LHCN-M2 (cell line): Measurements from ENCODE around the gene FIGLA. TPM values are rescaled to one million over a fixed set of nuclear protein-coding genes. Genes with fewer than 3 reads are reported as not detected.
"Not testable (repeated sequence)": the region's sequence is repeated elsewhere in the genome, so short reads cannot be mapped to it uniquely, and the experiment has no call there.

ENCODE experiments used
- DNase-seq: peaks from one replicate; pipeline ENCODE4 v3.0.0-alpha.2; 2012; ENCODE audit warnings: low read depth
- total RNA-seq: library from RNA; depleted of rRNA; stranded (reverse); fragments of >200 nt; gene quantifications from 2 replicates; pipeline ENCODE4 v1.2.3, GENCODE V29; 2014

Gene FIGLA
- total RNA-seq, 1 experiment from 2014 or later = not detected

DNA sequence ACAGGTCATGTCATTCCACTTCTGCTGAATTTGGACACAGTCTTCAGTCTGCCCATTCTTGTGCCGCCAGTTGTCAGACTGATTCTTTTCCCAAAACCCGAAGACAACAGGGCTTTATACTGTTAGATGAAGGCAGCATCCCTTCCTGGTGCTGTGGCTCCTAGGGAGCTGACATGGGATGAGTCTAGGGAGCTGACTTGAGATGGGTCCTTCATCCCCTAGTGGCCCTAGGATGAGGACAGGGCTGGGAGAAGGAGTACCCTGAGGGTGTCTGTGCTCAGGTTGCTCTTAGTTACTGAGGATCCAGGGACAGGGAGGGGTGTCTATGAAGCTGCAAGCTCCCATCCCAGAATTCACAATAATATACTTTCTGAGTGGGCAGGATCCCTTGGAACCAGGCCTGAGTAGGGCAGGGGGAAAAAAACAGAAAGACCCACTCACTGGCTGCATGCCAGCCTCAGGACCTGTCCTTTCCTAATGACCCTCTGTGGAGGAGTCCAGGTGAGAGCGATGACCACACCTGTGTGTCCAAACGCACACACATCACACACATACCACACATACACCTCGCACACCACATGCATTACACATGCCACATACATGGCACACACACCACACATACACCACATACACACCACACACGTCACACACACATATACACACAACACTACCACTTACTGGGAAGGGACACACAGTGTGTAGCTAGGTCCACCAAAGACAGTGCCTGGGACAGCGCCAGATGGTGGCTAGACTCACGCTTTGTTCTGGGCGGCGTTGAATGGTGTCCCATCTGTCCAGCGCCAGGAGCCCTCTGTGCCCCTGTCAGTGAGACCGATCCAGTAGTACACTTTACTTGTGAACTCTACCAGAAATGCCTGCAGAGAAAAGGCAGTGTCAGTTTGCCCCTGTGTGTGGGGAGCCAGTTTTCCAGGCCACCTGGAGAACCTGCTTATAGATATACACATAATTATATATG lies 18.8 kb upstream of the FIGLA start:
- no peak for DNase-seq

DNA sequence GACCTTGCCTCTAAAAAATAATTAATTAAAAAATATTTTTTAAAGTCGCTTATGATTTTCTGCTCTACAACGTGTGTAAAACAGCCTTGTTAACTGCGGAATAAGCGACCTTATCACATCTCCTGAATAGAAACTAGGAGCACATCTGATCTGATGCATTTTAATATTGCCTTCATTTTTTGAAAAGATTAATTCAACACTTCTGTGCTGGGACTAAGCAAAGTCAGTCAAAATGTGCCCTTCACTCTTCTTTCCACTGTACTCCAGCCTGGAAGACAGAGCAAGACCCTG lies 17.3 kb upstream of the FIGLA start:
- no peak for DNase-seq

DNA sequence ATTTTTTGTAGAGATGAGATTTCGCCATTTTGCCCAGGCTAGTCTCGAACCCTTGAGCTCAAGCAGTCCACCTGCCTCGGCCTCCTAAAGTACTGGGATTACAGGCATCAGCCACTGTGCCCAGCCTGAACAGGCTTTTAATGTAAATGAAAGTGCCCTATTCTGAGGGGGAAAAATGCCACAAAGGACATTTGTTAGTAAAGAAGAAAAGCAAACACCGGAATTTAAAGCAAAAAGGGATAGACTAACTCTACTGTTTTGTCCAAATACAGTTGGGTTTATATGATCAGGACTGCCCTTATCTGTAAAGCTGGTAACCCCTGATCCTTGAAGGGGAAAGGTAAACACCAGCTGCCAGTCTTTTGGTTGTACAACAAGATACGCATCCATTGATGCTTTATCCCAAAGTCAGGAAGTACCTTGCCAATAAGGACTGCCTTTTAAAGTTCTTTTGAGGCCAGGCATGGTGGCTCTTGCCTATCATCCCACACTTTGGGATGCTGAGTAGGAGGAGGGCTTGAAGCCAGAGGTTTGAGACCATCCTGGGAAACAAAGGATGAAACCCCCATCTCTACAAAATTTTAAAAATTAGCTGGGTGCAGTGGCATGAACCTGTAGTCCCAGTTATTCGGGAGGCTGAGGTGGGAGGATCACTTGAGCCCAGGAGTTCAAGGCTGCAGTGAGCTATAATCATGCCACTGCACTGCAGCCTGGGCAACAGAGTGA lies 16.8 kb upstream of the FIGLA start:
- DNase-seq = no peak

DNA sequence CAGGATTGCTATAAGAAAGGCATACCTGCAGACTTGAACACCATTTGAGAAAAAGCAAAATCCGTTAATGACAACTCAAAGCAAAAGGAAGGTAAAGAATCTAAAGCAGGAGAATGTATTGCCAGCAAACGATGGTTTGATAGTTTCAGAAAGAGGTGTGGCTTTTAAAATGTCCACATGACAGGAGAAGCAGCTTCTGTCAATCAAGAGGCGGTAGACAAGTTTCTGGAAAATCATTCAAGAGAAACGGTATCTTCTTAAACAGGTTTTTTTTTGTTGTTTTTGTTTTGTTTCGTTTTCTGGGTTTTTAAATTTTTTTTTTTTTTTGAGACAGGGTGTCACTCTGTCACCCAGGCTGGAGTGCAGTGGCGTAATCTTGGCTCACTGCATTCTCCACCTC lies 16.2 kb upstream of the FIGLA start:
- DNase-seq = no peak

DNA sequence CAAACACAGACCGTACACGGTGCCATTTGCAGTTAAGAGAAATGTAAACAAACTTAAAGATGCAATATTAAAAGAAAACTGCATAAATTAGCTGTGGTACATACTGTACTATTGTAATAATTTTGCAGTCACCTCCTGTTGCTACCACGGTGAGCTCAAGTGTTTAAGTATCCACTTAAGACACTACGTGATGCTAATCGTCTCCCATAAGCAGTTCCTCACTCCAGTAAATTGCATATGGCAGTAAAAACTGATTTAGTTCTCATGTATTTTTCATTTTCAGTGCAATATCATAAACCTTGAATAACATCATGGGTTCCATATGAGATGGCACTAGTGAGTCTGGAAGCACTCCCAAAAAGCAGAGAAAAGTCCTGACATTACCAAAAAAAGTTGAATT lies 15.6 kb upstream of the FIGLA start:
- DNase-seq = no peak

DNA sequence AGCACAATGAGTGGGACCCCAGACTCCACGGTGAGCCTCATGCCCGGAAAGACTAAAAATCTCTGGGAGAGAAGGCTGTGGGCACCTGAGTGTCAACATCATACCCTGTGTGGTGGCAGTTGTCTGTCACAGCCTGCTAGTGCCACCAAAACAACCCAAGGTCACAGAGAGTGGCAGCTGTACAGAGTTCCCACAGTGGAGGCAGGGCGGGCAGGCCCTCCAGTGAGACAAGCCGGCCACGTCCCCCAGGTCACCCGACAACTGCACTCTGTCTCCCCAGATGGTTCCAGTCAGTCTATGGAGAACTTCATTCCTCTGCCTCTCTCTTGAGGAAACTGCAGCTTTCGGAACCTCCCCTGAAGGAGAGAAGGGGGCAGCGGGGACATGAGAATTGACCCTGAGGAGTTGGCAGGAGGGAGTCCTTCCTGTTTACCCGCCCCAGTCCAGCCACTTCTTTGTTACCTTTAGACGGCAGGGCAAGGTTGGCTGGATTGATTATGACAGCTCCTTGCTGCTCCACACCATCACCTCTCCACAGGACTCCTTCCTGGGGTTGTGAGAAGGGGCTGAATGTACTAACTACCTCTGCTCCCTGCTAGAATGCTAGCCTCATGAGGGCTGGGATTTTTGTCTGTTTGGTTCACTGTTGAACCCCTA lies 11.3 kb upstream of the FIGLA start:
- DNase-seq = no peak

DNA sequence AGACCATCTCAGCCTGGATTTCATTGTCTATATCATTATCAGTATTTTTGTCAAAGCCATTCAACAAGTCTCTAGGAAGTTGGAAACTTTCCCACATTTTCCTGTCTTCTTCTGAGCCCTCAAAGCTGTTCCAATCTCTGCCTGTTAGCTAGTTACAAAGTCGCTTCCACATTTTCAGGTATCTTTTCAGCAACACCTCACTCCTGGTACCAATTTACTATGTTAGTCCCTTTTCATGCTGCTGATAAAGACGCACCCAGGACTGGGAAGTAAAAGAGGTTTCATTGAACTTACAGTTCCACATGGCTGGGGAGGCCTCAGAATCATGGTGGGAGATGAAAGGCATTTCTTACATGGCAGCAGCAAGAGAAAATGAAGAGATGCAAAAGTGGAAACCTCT lies 9.3 kb upstream of the FIGLA start:
- no peak for DNase-seq

DNA sequence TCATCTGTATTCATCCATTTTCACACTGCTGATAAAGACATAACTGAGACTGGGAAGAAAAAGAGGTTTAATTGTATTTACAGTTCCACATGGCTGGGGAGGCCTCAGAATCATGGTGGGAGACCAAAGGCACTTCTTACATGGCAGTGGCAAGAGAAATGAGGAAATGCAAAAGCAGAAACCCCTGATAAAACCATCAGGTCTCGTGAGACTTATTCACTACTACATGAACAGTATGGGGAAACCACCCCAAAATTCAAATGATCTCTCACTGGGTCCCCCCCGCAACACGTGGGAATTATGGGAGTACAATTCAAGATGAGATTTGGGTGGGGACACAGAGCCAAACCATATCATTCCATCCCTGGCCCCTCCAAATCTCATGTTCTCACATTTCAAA lies 7.6 kb upstream of the FIGLA start:
- DNase-seq = not testable (repeated sequence)

DNA sequence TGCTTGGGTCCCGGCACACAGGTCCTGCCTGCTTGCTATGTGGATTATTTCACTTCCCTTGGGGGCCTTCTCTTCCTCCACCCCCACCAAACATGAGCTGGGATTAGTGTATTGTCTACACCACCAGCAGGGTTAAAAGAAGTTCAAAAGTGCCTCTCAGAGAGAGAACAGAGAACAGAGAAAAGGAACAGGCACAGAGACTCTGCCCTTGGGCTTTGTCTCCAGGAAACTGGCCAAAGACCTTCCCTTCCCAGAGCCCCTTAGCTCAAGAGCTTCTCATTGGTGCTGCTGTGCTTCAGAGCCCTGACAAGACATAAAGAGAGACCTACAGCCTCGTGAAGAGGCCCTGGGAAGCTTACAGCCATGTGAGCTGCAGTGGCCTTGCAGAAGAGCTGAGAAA lies 7.1 kb upstream of the FIGLA start:
- no peak for DNase-seq

DNA sequence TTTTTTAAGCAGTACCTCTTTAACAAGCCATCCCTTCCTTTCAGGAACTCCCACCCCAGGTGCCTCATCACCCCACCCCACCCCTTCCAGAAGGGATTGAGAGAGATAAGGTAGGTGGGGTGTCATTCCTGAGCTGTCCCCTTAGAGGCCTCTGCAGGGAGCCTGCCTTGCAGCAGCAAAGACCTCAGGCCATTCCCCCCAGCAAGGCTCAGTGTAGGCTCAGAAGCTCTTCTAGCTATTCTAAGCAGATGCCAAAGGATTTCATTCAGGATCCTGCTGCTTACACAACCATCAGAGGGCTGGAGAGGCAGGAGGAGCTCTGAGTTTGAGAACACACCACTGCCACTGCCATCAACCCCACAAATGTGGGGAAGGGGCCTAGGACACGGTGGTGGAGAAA lies 5.8 kb upstream of the FIGLA start:
- no peak for DNase-seq

DNA sequence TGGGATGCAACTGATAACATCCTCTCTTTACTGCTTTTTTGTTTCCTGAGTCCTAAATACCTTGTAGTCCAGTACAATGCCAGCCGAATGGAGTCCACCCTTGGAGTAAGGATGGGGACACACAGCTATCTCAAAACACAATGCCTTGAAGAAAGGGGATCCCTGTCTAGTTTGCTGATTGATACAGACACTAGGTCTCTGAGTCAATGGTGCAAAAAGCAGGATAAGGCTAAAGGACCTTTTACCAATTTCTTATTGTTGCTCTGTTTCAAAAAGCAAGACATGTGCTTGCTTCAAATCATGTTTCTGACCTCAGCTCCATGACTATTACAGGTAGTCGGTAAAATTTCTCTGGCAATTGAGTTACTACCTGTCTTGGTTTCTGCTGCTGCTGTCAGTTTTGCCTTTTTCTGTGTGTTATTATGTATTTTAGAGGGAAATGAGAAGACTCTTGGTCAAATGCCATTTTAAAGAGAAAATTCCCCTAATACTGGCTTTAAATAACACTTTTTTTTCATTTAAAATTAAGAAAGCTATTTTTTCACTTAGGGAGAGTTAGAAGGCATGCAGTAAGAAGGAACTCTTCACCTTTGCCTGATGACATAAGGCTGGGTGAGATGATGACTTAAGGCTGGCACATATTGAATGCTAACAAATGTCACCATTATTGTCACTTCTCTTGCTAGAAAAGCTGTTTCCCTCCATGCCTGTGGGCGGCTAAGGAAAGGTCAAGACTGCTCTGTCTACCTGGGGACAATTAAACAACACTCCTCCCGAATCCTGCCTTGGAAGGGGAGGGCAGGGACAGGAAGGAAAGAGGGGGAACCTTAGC lies 4.9 kb upstream of the FIGLA start:
- no peak for DNase-seq

DNA sequence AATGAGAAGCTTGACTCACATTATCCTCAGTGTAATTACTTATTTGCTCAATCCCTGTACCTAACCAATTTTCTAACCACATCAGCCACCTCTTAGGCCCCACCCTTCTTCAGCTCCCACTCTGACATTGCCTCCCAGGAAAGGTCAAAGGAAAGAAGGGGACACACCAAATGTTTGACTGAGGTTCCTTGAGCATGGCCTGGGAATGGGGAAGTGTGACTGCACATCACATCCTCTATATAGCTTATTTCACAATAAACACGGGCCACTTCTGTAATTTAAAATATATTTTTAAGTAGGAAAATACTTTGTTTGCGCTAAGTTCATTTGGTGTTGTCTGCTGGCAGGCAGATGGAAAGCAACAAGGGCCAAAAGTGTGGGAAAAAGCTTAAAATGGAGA lies 3.0 kb upstream of the FIGLA start:
- DNase-seq = no peak

DNA sequence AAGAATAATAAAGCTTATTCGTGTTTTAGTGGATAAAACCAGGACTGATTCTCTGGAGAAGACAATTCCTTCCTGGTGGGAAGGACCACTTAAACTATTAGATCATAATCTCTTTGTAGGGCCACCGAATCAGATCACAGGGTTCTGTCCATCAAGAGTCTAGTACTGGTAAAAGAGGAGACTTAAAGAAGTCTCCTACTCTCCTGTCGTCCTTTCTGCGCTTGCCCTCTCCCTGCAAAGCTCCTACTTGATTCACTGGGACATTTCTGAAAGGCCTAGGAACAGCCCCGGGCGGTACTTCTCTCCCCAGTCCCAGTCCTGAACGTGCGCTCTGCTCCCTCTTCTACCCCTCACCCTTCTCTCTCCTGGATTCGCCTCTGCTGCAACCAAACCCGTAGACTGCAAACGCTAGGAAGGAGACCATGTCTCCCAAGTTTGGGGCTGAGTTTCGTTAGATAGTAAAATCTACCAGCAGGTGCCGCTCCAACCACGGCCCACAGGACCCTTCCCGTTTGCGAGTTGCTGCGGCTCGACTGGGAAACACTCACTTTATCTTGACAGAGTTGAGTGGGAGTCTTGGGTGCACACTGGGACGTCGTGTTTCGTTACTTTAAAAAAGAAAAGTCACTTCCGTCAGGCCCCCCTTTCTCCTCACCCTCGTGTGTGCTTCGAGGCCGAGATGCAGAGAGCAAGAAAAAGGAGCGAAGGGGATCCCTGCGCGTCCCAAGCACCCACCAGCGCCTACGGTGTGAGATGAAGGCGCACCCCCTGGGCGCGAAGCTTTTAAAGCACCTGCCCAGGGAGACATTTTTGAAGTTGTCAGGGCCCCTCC lies 923 bp downstream of the FIGLA start:
- peak; percentile 32 for DNase-seq

DNA sequence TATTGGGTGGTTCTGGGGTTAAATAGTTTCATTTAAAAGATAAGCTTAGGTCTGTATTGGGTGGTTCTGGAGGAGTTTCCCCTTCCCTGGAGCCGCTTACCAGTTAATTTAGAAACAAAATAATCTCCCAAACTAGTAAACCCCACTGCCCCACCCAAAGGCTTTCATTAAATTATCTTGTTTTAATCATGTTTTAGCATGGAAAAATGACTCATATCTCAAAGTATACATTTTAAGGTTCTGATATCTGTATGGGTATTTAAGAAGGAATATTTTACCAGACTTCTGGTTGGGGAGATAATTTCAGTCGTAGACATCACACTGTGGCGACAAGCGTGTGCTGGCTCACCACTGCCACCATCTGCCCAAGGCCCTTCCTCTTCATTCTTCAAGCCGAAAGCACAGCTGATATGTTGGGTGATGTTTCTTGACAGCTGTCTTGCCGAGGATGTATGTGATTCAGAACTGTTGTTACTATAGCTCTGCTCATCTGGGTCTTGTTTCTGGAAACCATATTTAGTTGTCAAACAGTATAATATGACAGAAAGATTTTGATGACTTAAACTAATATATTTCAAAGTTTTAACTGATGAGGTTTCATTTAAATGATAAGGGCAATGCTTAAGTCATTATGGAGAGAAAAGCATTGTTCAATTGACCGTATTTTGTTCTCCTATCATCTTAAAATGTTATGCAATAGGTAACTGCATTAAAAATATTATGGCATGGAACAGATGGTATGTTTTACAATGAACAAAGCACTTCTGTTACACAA lies 5.1 kb downstream of the FIGLA start:
- peak; percentile 85 for DNase-seq

DNA sequence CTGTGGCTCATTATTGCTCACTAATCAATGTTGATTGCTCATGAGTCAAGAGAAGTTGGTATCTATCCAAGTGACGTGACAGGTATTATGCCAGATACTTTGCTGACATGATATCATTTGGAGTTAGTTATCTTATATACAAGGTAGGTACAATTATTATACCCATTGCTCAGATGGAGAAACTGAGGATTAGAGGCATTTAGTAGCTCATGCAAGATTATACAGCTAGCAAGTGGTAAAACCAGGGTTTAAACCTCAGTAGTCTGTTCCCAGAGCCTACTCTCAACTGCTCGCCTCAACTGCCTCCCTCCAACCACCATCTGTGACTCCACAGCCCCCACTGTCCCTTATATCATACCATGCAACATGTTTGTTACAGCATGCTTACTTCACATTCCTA lies 6.1 kb downstream of the FIGLA start:
- DNase-seq = no peak

DNA sequence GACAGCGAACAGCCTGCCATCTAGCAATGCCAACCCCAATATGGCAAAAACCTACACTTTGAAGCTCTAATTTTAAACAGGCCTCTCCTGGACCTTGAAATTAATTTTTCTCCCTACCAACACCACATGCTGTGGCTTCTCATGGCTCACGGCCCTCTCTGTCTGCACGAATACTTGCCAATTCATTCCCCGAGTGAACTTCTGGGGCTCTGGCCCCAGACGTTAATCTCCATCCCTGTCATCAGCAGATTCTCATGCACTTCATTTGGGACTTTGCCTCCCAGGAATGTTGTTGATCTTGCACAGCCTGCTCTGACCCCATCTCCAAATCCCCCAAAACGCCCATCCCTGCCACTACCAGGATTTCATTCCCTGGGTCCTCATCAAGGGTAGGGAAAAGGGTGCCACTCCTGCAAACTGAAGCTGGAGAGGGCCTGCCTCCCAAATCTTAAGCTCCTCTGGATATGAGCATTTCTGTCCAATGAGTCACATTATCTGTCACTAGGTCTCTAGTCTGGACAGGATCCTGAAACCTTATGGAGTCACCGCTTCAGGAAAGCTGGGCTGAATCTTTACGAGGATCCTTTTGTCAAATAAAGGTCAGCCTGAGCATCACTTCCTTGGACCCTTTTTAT lies 10.4 kb downstream of the FIGLA start:
- DNase-seq = peak; percentile 19

DNA sequence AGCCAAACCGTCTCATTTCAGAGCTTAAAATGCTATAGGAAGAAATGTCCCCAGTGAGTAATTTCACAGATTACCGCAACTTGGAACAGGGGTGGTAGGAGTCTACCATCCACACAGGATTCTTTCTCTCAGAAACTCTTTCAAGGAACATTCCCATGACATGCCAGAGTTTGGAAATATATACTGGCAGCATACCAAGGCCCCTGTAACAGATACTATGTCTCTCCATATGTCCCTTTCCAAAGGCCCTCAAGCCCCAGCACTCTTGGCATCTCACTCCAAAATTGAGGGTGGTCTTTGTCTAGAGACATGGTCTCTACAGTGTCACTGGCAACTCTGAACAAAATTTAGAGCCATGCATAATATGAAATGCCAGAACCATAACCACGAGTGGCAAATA lies 11.0 kb downstream of the FIGLA start:
- no peak for DNase-seq

DNA sequence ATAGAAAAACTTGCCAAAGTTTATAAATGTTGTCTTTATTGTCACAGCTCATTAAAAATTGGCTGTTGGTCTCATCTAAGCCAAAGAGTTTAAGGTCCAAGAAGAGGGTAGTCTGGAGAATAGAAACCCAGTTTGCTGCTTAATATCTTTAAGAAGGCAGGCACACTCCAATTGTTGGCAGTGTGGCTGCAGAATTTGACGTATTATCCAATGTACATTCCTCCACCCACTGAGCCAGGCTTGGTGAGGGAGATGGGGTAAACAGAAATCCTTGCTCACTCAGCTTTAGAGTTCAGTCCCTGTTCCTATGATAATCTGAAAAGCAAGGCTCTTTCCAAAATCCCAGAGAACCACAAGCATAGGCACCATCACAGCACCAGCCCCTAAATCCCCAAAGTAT lies 11.8 kb downstream of the FIGLA start:
- DNase-seq = no peak

DNA sequence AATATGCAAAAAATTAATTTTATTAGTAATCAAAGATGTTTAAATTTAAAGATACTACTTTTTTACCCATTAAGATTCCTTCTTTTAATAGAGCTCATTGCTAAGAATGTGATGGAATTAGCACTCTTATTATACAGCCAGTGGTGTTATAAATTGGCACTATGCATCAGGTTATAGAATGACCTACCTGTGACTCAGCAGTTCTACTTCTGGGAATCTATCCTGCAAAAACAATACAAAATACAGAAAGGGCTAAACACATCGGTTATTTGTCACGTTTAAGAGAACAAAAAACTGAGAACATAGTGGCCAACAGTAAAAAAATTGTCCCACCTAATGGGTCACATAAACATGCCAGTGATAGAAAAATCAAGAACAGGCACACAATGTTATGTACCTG lies 13.0 kb downstream of the FIGLA start:
- DNase-seq = no peak

DNA sequence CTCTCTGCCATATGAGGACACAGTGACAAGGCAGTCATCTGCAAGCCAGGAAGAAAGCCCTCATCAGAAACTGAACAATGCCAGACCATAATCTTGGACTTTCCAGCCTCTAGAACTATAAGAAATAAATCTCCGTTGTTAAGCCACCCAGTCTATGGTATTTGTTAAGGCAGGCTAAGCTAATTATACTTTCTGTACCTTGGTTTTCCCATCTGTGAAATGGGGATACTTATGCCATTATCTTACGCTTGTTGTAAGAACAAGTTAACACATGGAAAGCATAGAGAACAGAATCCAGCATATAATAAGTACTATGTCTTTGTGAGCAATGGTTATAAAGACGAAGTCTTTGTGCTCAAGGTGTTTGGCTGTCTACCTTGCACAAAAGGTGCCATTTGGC lies 14.2 kb downstream of the FIGLA start:
- DNase-seq = no peak
